Bronchus fibroblast of lung (primary cell): ENCODE measurements around the gene STAB1. TPM values are rescaled to one million over a fixed set of nuclear protein-coding genes. Genes with fewer than 3 reads are reported as not detected.

ENCODE experiments used
- total RNA-seq: library from RNA; depleted of rRNA; stranded (reverse); fragments of >200 nt; gene quantifications from 2 replicates; pipeline ENCODE4 v1.2.3, GENCODE V29; 2015

Gene STAB1, protein sequence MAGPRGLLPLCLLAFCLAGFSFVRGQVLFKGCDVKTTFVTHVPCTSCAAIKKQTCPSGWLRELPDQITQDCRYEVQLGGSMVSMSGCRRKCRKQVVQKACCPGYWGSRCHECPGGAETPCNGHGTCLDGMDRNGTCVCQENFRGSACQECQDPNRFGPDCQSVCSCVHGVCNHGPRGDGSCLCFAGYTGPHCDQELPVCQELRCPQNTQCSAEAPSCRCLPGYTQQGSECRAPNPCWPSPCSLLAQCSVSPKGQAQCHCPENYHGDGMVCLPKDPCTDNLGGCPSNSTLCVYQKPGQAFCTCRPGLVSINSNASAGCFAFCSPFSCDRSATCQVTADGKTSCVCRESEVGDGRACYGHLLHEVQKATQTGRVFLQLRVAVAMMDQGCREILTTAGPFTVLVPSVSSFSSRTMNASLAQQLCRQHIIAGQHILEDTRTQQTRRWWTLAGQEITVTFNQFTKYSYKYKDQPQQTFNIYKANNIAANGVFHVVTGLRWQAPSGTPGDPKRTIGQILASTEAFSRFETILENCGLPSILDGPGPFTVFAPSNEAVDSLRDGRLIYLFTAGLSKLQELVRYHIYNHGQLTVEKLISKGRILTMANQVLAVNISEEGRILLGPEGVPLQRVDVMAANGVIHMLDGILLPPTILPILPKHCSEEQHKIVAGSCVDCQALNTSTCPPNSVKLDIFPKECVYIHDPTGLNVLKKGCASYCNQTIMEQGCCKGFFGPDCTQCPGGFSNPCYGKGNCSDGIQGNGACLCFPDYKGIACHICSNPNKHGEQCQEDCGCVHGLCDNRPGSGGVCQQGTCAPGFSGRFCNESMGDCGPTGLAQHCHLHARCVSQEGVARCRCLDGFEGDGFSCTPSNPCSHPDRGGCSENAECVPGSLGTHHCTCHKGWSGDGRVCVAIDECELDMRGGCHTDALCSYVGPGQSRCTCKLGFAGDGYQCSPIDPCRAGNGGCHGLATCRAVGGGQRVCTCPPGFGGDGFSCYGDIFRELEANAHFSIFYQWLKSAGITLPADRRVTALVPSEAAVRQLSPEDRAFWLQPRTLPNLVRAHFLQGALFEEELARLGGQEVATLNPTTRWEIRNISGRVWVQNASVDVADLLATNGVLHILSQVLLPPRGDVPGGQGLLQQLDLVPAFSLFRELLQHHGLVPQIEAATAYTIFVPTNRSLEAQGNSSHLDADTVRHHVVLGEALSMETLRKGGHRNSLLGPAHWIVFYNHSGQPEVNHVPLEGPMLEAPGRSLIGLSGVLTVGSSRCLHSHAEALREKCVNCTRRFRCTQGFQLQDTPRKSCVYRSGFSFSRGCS (N-terminal part only)
- 0.50 and 0.59 TPM in 2 replicates for total RNA-seq

DNA sequence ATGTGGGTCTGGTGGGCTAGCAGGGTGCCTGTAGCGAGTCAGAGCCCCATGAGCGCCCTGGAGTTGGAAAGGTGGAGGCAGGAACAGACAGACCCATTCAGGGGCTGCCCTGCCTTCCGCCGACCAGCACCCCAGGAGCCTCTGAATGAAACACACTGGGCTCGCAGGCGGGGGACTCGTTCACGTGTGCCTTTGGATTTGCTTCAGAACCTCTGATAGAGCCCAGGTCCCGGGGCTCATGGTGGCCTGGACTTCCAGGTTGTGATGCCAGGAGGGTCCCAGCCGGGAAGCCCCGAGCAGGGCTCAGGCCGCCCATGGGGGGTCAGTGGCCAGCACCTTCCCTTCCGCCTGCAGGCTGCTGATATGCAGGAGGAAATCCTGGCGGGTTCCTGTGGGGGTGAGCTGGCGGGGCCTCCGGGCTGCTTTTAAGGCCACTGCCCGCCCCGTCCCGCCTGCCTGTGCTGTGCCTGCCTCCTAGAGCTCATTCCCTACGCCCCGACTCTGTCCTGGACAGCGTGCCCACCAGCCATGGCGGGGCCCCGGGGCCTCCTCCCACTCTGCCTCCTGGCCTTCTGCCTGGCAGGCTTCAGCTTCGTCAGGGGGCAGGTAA is at the start of gene STAB1:
Gene STAB1, plus strand, starts transcription at position 453 of the 610 bp plus-strand sequence. Its CDS starts 76 bp downstream, at position 529.

DNA sequence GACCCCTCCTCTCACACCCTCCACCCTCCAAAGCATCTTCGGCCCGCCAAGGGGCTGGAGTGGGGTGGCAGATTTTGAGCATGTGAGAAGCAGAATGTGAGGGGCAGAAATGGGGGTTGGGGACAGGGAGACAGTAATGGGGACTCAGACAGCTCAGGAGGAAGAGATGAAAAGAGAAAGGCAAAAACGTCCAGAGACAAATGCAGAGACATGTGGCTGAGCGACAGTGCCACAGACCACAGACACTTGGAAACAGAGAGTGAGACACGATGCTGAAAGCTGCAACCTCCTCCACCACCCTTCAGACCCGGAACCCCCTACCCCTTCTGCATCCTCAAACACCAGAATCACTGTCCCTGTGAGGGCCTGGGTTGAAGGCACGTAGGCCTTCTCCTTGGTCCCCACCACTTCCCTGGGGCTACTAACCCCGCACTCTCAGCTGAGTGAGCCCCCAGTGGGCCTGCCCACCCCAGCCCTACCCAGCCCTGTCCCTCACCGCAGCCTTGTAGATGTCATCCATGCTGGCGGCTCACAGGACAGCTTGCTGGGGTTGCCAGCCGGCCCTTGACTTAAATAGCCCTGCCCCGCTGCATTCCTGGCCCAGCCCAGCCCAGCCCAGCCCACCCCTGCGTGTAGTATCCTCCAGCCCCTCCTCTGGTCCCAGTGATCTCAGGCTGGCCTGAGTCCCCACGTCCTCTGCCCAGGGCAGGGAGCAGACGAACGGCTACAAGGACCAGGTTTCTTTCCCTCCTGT is 41.5 kb upstream of the STAB1 start, which contains the start of gene TNNC1:
Gene TNNC1, minus strand, starts transcription at position 546 of the 754 bp plus-strand sequence. Its CDS starts 26 bp downstream, at position 520.

GRCh38 chr3:52455283-52456168 is 39.6 kb upstream of the STAB1 start, which contains the start of gene NISCH:
NISCH (plus strand) TSS chr3:52455604; CDS start chr3:52455642, 38 bp downstream.

GRCh38 chr3:52533623-52534280 is 38.6 kb downstream of the STAB1 start, which contains the start of gene NT5DC2:
NT5DC2 (minus strand) TSS chr3:52533857; CDS start chr3:52533737, 120 bp downstream.

DNA sequence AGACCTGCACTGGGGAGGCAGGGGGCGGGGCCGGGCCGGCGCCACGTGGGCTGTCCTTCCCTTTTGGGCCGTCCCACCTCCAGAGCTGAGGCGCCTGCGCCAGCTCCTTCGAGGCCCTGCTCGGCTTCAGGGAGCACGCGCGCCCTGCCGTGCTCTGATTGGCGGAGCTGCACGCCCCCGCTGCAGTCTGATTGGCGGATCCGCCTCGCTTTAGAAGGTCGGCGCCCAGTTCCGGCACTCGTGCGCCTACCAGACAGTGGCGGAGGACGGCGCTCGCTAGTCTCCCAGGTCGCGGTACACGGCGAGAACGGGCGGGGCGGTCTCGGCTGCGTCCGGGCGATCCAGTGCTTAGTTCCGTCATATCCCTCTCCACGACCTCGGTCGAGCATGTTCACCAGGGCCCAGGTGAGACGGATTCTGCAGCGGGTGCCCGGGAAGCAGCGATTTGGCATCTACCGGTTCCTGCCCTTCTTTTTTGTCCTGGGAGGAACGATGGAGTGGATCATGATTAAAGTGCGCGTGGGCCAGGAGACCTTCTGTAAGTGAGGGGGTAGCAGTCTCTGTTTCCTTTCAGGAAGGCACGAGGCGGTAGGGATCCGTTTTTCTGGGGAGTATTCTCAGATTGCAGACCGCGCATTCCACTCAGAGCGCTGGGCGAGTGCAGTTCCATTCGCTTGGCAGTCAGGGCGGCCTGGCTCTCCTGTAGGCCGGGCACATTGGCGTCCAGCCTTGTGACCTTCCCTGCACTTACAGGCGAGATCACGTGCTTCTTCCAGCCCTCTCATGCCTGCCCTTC is 41.4 kb downstream of the STAB1 start, which contains the start of gene UQCC5:
Gene UQCC5, plus strand, starts transcription at position 237 of the 796 bp plus-strand sequence. Its CDS starts 151 bp downstream, at position 388.

Other genes with a start within 250 kb of the STAB1 start
- gene PPM1M, start 249.6 kb upstream of the STAB1 start, total RNA-seq, result 14.5 and 15.6 TPM in 2 replicates
- 40.9 and 44.9 TPM in 2 replicates for gene WDR82, start 216.7 kb upstream of the STAB1 start, total RNA-seq
- 13.4 and 15.5 TPM in 2 replicates for gene GLYCTK, start 207.5 kb upstream of the STAB1 start, total RNA-seq
- gene DNAH1, start 179.0 kb upstream of the STAB1 start, total RNA-seq, result 0.50 and 0.74 TPM in 2 replicates
- 75.0 and 75.8 TPM in 2 replicates for gene BAP1, start 85.3 kb upstream of the STAB1 start, total RNA-seq
- 3.9 and 7.6 TPM in 2 replicates for gene PHF7, start 84.7 kb upstream of the STAB1 start, total RNA-seq
- gene SEMA3G, start 50.2 kb upstream of the STAB1 start, total RNA-seq, result not detected in 2 replicates
- gene TNNC1, start 41.3 kb upstream of the STAB1 start, total RNA-seq, result 0.74 TPM in 1 of 2 replicates, not detected in the other
- 31.4 and 31.5 TPM in 2 replicates for gene NISCH, start 39.7 kb upstream of the STAB1 start, total RNA-seq
- gene NT5DC2, start 38.5 kb downstream of the STAB1 start, total RNA-seq, result 220 and 265 TPM in 2 replicates
- 1.2 and 20.8 TPM in 2 replicates for gene UQCC5, start 41.3 kb downstream of the STAB1 start, total RNA-seq
- 42.2 and 48.6 TPM in 2 replicates for gene PBRM1, start 190.6 kb downstream of the STAB1 start, total RNA-seq
- 73.6 and 87.3 TPM in 2 replicates for gene GNL3, start 190.7 kb downstream of the STAB1 start, total RNA-seq
- 79.7 and 87.9 TPM in 2 replicates for gene GLT8D1, start 210.5 kb downstream of the STAB1 start, total RNA-seq
- gene SPCS1, start 210.8 kb downstream of the STAB1 start, total RNA-seq, result 190 and 202 TPM in 2 replicates